GM23338 (cell line): ENCODE measurements around the gene ELOVL6. TPM values are rescaled to one million over a fixed set of nuclear protein-coding genes. Genes with fewer than 3 reads are reported as not detected.

Experiments used
- ATAC-seq: fragments of 200-7000 bp; cut with Tn5 transposase; 3 replicates; pipeline ENCODE4 v1.9.1; 2020
- DNase-seq: peaks from one replicate; pipeline ENCODE4 v3.0.0-alpha.2; 2015; ENCODE audit warnings: low spot score
- H2AFZ ChIP-seq: fragments of 200-600 bp; sonication (generic); 2 replicates; pipeline ENCODE4 v1.8.0; 2016; ENCODE audit warnings: antibody characterized with exemption, mild to moderate bottlenecking, moderate library complexity
- H3F3A ChIP-seq: fragments of 200-600 bp; sonication (generic); replicated peaks from 2 replicates; pipeline ENCODE4 v1.8.0; 2017; ENCODE audit warnings: antibody characterized with exemption, mixed run types, low read depth
- H3K27ac ChIP-seq: fragments of 200-600 bp; sonication (generic); 2 replicates; pipeline ENCODE4 v1.6.1; 2016; ENCODE audit warnings: low read depth
- H3K27me3 ChIP-seq: fragments of 200-600 bp; sonication (generic); 2 replicates; pipeline ENCODE4 v1.8.0; 2016; ENCODE audit warnings: mild to moderate bottlenecking, mixed run types, moderate library complexity; ENCODE audit not compliant: insufficient read depth
- H3K36me3 ChIP-seq: fragments of 200-600 bp; sonication (generic); 2 replicates; pipeline ENCODE4 v1.8.0; 2016; ENCODE audit warnings: mild to moderate bottlenecking; ENCODE audit not compliant: insufficient read depth
- H3K4me1 ChIP-seq: fragments of 200-600 bp; sonication (generic); 2 replicates; pipeline ENCODE4 v1.8.0; 2016; ENCODE audit warnings: mild to moderate bottlenecking, moderate library complexity; ENCODE audit not compliant: insufficient read depth
- H3K4me2 ChIP-seq: fragments of 200-600 bp; sonication (generic); 2 replicates; pipeline ENCODE4 v1.7.1; 2017; ENCODE audit warnings: mixed run types
- H3K4me3 ChIP-seq: fragments of 200-600 bp; sonication (generic); 2 replicates; pipeline ENCODE4 v1.6.1; 2016; ENCODE audit warnings: mixed run types
- H3K79me2 ChIP-seq: fragments of 200-600 bp; sonication (generic); replicated peaks from 2 replicates; pipeline ENCODE4 v1.8.0; 2017; ENCODE audit warnings: mild to moderate bottlenecking; ENCODE audit not compliant: insufficient read depth
- H3K9me2 ChIP-seq: fragments of 200-600 bp; sonication (generic); 2 replicates; pipeline ENCODE4 v1.8.0; 2017; ENCODE audit not compliant: insufficient read depth
- H4K20me1 ChIP-seq: fragments of 200-600 bp; sonication (generic); replicated peaks from 2 replicates; pipeline ENCODE4 v1.8.0; 2017; ENCODE audit warnings: mild to moderate bottlenecking; ENCODE audit not compliant: insufficient read depth
- H3K27ac Mint-ChIP-seq: 2 replicates; pipeline ENCODE4 v1.8.0; 2020; ENCODE audit warnings: inconsistent platforms, mild to moderate bottlenecking, moderate library complexity, mixed read lengths
- H3K27me3 Mint-ChIP-seq: 3 replicates; pipeline ENCODE4 v1.8.0; 2022; ENCODE audit warnings: low read depth, mild to moderate bottlenecking, moderate library complexity, mixed read lengths, inconsistent platforms; ENCODE audit not compliant: insufficient read depth, poor library complexity
- H3K36me3 Mint-ChIP-seq: 3 replicates; pipeline ENCODE4 v1.8.0; 2021; ENCODE audit warnings: low read depth, mild to moderate bottlenecking, inconsistent platforms, moderate library complexity, mixed read lengths
- H3K4me1 Mint-ChIP-seq: 3 replicates; pipeline ENCODE4 v1.8.0; 2020; ENCODE audit warnings: mild to moderate bottlenecking, inconsistent platforms, mixed read lengths
- H3K4me3 Mint-ChIP-seq: 3 replicates; pipeline ENCODE4 v1.8.0; 2021; ENCODE audit warnings: moderate library complexity, mild to moderate bottlenecking, inconsistent platforms, mixed read lengths
- H3K9me3 Mint-ChIP-seq: 3 replicates; pipeline ENCODE4 v1.8.0; 2020; ENCODE audit warnings: moderate library complexity, mild to moderate bottlenecking, inconsistent platforms, mixed read lengths
- ETS1 ChIP-seq: IDR thresholded peaks from 2 replicates; pipeline ENCODE4 v1.6.1; 2016; ENCODE audit warnings: antibody characterized with exemption
- EZH2 ChIP-seq: fragments of 200-600 bp; sonication (generic); IDR thresholded peaks from one replicate; pipeline ENCODE4 v1.8.0; 2017; ENCODE audit warnings: antibody characterized with exemption, mild to moderate bottlenecking, low read depth; ENCODE audit not compliant: unreplicated experiment
- EZH2phosphoT487 ChIP-seq: fragments of 200-600 bp; sonication (generic); IDR thresholded peaks from one replicate; pipeline ENCODE4 v1.8.1; 2018; ENCODE audit warnings: antibody characterized with exemption; ENCODE audit not compliant: unreplicated experiment
- REST ChIP-seq: IDR thresholded peaks from one replicate; pipeline ENCODE4 v1.6.1; 2018; ENCODE audit warnings: antibody characterized with exemption; ENCODE audit not compliant: unreplicated experiment
- STAT1 ChIP-seq: IDR thresholded peaks from one replicate; pipeline ENCODE4 v1.6.1; 2016; ENCODE audit warnings: antibody characterized with exemption; ENCODE audit not compliant: unreplicated experiment
- ZNF114 ChIP-seq: fragments of 250-450 bp; sonication (Bioruptor Pico); IDR thresholded peaks from 2 replicates; pipeline ENCODE4 v1.5.0; 2020; ENCODE audit warnings: mild to moderate bottlenecking, moderate library complexity
- ZNF462 ChIP-seq: fragments of 250-450 bp; sonication (Bioruptor Pico); IDR thresholded peaks from 2 replicates; pipeline ENCODE4 v1.5.0; 2020; ENCODE audit warnings: mild to moderate bottlenecking, moderate library complexity
- polyA plus RNA-seq: library from polyadenylated mRNA; unstranded; fragments of >200 nt; fragmentation: Nextera tagmentation; extraction: Ambion mirVana; gene quantifications from 2 replicates; pipeline ENCODE4 v1.2.1, GENCODE V29; 2016
- total RNA-seq: library from RNA; depleted of rRNA; stranded (reverse); fragments of >200 nt; shearing (Covaris generic); gene quantifications from 2 replicates; pipeline ENCODE4 v1.2.3, GENCODE V29; 2014

Gene ELOVL6
- total and polyA plus RNA-seq, 2 experiments from 2014 or later = 82.7 to 89.5 TPM

- Histone ChIP-seq H3K27me3 (no peaks in the 10 kb centered on the region), H3K4me2 (no peak overlapping the region), H2AFZ (no peak overlapping the region), H3K4me1 (peaks cover 7% of the 10 kb centered on the region; the same call in 1 of the 2 replicates), H3K9me2 (no peaks in the 10 kb centered on the region), H3K4me3 (no peak overlapping the region), H3F3A (no peaks in the 10 kb centered on the region), H4K20me1 (0 out of 2 replicates have a peak, but pooled peaks cover 15% of the 10 kb centered on the region), H3K79me2 (no peaks in the 10 kb centered on the region), H3K36me3 (peaks cover 8% of the 10 kb centered on the region; the same call in 1 of the 2 replicates), H3K27ac (no peak overlapping the region)
- Mint-ChIP-seq H3K9me3 (no peaks in the 10 kb centered on the region), H3K27me3 (peaks cover 3% of the 10 kb centered on the region), H3K27ac (no peak overlapping the region), H3K4me1 (peaks cover 9% of the 10 kb centered on the region; the same call in 2 of the 3 replicates), H3K4me3 (no peak overlapping the region), H3K36me3 (peaks cover 19% of the 10 kb centered on the region)
- ATAC-seq = no peak
- TF ChIP-seq STAT1 (no peak), EZH2phosphoT487 (no peak)
- no peak for DNase-seq
Observed at GRCh38 chr4:110046588-110047049, 151.8 kb downstream of the ELOVL6 start.

- Mint-ChIP-seq H3K9me3 (no peaks in the 10 kb centered on the region), H3K4me3 (no peak overlapping the region), H3K27ac (no peak overlapping the region), H3K36me3 (no peaks in the 10 kb centered on the region), H3K27me3 (peaks cover 3% of the 10 kb centered on the region), H3K4me1 (peaks cover 9% of the 10 kb centered on the region; the same call in 2 of the 3 replicates)
- Histone ChIP-seq H3K27me3 (no peaks in the 10 kb centered on the region), H3K36me3 (no peaks in the 10 kb centered on the region), H3K27ac (0 out of 2 replicates have a peak overlapping the region, but pooled peaks have one; percentile 5), H2AFZ (no peak overlapping the region), H3K4me2 (no peak overlapping the region), H4K20me1 (0 out of 2 replicates have a peak, but pooled peaks cover 3% of the 10 kb centered on the region), H3K9me2 (no peaks in the 10 kb centered on the region), H3F3A (no peaks in the 10 kb centered on the region), H3K4me1 (peaks cover 7% of the 10 kb centered on the region; the same call in 1 of the 2 replicates), H3K4me3 (no peak overlapping the region), H3K79me2 (no peaks in the 10 kb centered on the region)
- ATAC-seq (peak; percentile 41), DNase-seq (no peak)
- no peak for TF ChIP-seq ZNF114 (CRISPR knock-in tag)
- TF ChIP-seq EZH2 = no peak
- TF ChIP-seq ETS1 = no peak
- no peak for TF ChIP-seq REST
- no peak for TF ChIP-seq ZNF462
Observed at GRCh38 chr4:110042545-110043517, 155.6 kb downstream of the ELOVL6 start.
